GM23338 (cell line): ENCODE results near the gene DPYD. TPM values are rescaled to one million over a fixed set of nuclear protein-coding genes. Genes with fewer than 3 reads are reported as not detected.

Experiments used
- ATAC-seq: fragments of 200-7000 bp; cut with Tn5 transposase; 3 replicates; pipeline ENCODE4 v1.9.1; 2020
- DNase-seq: peaks from one replicate; pipeline ENCODE4 v3.0.0-alpha.2; 2015; ENCODE audit warnings: low spot score
- H2AFZ ChIP-seq: fragments of 200-600 bp; sonication (generic); 2 replicates; pipeline ENCODE4 v1.8.0; 2016; ENCODE audit warnings: antibody characterized with exemption, mild to moderate bottlenecking, moderate library complexity
- H3F3A ChIP-seq: fragments of 200-600 bp; sonication (generic); replicated peaks from 2 replicates; pipeline ENCODE4 v1.8.0; 2017; ENCODE audit warnings: antibody characterized with exemption, mixed run types, low read depth
- H3K27ac ChIP-seq: fragments of 200-600 bp; sonication (generic); 2 replicates; pipeline ENCODE4 v1.6.1; 2016; ENCODE audit warnings: low read depth
- H3K27me3 ChIP-seq: fragments of 200-600 bp; sonication (generic); 2 replicates; pipeline ENCODE4 v1.8.0; 2016; ENCODE audit warnings: mild to moderate bottlenecking, mixed run types, moderate library complexity; ENCODE audit not compliant: insufficient read depth
- H3K36me3 ChIP-seq: fragments of 200-600 bp; sonication (generic); 2 replicates; pipeline ENCODE4 v1.8.0; 2016; ENCODE audit warnings: mild to moderate bottlenecking; ENCODE audit not compliant: insufficient read depth
- H3K4me1 ChIP-seq: fragments of 200-600 bp; sonication (generic); 2 replicates; pipeline ENCODE4 v1.8.0; 2016; ENCODE audit warnings: mild to moderate bottlenecking, moderate library complexity; ENCODE audit not compliant: insufficient read depth
- H3K4me2 ChIP-seq: fragments of 200-600 bp; sonication (generic); 2 replicates; pipeline ENCODE4 v1.7.1; 2017; ENCODE audit warnings: mixed run types
- H3K4me3 ChIP-seq: fragments of 200-600 bp; sonication (generic); 2 replicates; pipeline ENCODE4 v1.6.1; 2016; ENCODE audit warnings: mixed run types
- H3K79me2 ChIP-seq: fragments of 200-600 bp; sonication (generic); replicated peaks from 2 replicates; pipeline ENCODE4 v1.8.0; 2017; ENCODE audit warnings: mild to moderate bottlenecking; ENCODE audit not compliant: insufficient read depth
- H3K9me2 ChIP-seq: fragments of 200-600 bp; sonication (generic); 2 replicates; pipeline ENCODE4 v1.8.0; 2017; ENCODE audit not compliant: insufficient read depth
- H4K20me1 ChIP-seq: fragments of 200-600 bp; sonication (generic); replicated peaks from 2 replicates; pipeline ENCODE4 v1.8.0; 2017; ENCODE audit warnings: mild to moderate bottlenecking; ENCODE audit not compliant: insufficient read depth
- H3K27ac Mint-ChIP-seq: 2 replicates; pipeline ENCODE4 v1.8.0; 2020; ENCODE audit warnings: inconsistent platforms, mild to moderate bottlenecking, moderate library complexity, mixed read lengths
- H3K27me3 Mint-ChIP-seq: 3 replicates; pipeline ENCODE4 v1.8.0; 2022; ENCODE audit warnings: low read depth, mild to moderate bottlenecking, moderate library complexity, mixed read lengths, inconsistent platforms; ENCODE audit not compliant: insufficient read depth, poor library complexity
- H3K36me3 Mint-ChIP-seq: 3 replicates; pipeline ENCODE4 v1.8.0; 2021; ENCODE audit warnings: low read depth, mild to moderate bottlenecking, inconsistent platforms, moderate library complexity, mixed read lengths
- H3K4me1 Mint-ChIP-seq: 3 replicates; pipeline ENCODE4 v1.8.0; 2020; ENCODE audit warnings: mild to moderate bottlenecking, inconsistent platforms, mixed read lengths
- H3K4me3 Mint-ChIP-seq: 3 replicates; pipeline ENCODE4 v1.8.0; 2021; ENCODE audit warnings: moderate library complexity, mild to moderate bottlenecking, inconsistent platforms, mixed read lengths
- H3K9me3 Mint-ChIP-seq: 3 replicates; pipeline ENCODE4 v1.8.0; 2020; ENCODE audit warnings: moderate library complexity, mild to moderate bottlenecking, inconsistent platforms, mixed read lengths
- CREB1 ChIP-seq: fragments of 250-450 bp; sonication (Bioruptor Pico); IDR thresholded peaks from 2 replicates; pipeline ENCODE4 v1.5.0; 2020; ENCODE audit warnings: low read depth, mild to moderate bottlenecking, moderate library complexity
- CTCF ChIP-seq, 2 experiments: fragments of 200-600 bp in 1 of 2; sonication (generic) in 1 of 2; conservative IDR thresholded peaks; 2 replicates each; pipeline versions ENCODE4 v1.5.1 to v1.6.1; 2016 to 2017; ENCODE audit warnings: antibody characterized with exemption in 2 of 2, low read depth in 2 of 2, mild to moderate bottlenecking in 2 of 2, moderate library complexity in 1 of 2
- ETS1 ChIP-seq: IDR thresholded peaks from 2 replicates; pipeline ENCODE4 v1.6.1; 2016; ENCODE audit warnings: antibody characterized with exemption
- EZH2 ChIP-seq: fragments of 200-600 bp; sonication (generic); IDR thresholded peaks from one replicate; pipeline ENCODE4 v1.8.0; 2017; ENCODE audit warnings: antibody characterized with exemption, mild to moderate bottlenecking, low read depth; ENCODE audit not compliant: unreplicated experiment
- EZH2phosphoT487 ChIP-seq: fragments of 200-600 bp; sonication (generic); IDR thresholded peaks from one replicate; pipeline ENCODE4 v1.8.1; 2018; ENCODE audit warnings: antibody characterized with exemption; ENCODE audit not compliant: unreplicated experiment
- JUNB ChIP-seq: IDR thresholded peaks from one replicate; pipeline ENCODE4 v1.6.1; 2016; ENCODE audit warnings: antibody characterized with exemption; ENCODE audit not compliant: unreplicated experiment
- NANOG ChIP-seq: IDR thresholded peaks from 2 replicates; pipeline ENCODE4 v1.6.1; 2016; ENCODE audit warnings: antibody characterized with exemption, borderline replicate concordance
- STAT1 ChIP-seq: IDR thresholded peaks from one replicate; pipeline ENCODE4 v1.6.1; 2016; ENCODE audit warnings: antibody characterized with exemption; ENCODE audit not compliant: unreplicated experiment
- ZNF114 ChIP-seq: fragments of 250-450 bp; sonication (Bioruptor Pico); IDR thresholded peaks from 2 replicates; pipeline ENCODE4 v1.5.0; 2020; ENCODE audit warnings: mild to moderate bottlenecking, moderate library complexity
- polyA plus RNA-seq: library from polyadenylated mRNA; unstranded; fragments of >200 nt; fragmentation: Nextera tagmentation; extraction: Ambion mirVana; gene quantifications from 2 replicates; pipeline ENCODE4 v1.2.1, GENCODE V29; 2016
- total RNA-seq: library from RNA; depleted of rRNA; stranded (reverse); fragments of >200 nt; shearing (Covaris generic); gene quantifications from 2 replicates; pipeline ENCODE4 v1.2.3, GENCODE V29; 2014
- TF ChIP-seq, protein P1 (sequence below): IDR thresholded peaks from one replicate; pipeline ENCODE4 v1.6.1; 2018; ENCODE audit warnings: antibody characterized with exemption; ENCODE audit not compliant: unreplicated experiment

DPYD gene
- total and polyA plus RNA-seq, 2 experiments from 2014 or later, result 0.50 to 1.6 TPM

DNA sequence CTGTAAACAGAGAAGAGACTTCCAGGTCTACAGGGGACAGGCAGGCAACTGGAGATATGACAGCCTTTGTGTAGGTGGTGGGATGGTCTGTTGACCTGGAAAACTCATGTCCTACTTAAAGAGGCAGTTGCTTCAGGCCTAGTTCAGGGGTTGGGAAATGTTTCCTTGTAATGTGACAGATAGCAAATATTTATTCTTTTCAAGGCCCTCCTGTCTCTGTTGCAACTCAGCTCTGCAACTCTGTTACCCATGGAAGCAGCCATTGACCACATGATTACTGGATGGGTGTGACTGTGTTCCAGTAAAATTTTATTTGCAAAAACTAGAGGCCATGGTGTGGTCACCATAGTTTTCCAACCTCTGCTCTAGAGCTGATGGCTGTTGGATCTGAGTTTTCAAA is 857.3 kb downstream of the DPYD start (continued):
- TF ChIP-seq, protein P1, sequence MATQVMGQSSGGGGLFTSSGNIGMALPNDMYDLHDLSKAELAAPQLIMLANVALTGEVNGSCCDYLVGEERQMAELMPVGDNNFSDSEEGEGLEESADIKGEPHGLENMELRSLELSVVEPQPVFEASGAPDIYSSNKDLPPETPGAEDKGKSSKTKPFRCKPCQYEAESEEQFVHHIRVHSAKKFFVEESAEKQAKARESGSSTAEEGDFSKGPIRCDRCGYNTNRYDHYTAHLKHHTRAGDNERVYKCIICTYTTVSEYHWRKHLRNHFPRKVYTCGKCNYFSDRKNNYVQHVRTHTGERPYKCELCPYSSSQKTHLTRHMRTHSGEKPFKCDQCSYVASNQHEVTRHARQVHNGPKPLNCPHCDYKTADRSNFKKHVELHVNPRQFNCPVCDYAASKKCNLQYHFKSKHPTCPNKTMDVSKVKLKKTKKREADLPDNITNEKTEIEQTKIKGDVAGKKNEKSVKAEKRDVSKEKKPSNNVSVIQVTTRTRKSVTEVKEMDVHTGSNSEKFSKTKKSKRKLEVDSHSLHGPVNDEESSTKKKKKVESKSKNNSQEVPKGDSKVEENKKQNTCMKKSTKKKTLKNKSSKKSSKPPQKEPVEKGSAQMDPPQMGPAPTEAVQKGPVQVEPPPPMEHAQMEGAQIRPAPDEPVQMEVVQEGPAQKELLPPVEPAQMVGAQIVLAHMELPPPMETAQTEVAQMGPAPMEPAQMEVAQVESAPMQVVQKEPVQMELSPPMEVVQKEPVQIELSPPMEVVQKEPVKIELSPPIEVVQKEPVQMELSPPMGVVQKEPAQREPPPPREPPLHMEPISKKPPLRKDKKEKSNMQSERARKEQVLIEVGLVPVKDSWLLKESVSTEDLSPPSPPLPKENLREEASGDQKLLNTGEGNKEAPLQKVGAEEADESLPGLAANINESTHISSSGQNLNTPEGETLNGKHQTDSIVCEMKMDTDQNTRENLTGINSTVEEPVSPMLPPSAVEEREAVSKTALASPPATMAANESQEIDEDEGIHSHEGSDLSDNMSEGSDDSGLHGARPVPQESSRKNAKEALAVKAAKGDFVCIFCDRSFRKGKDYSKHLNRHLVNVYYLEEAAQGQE, result no peak
- TF ChIP-seq NANOG (no peak), CTCF (conservative IDR thresholded peaks at IDR 0.05; ENCODE audit: low read depth in 2 of 2) (no peak), JUNB (no peak), CREB1 (CRISPR knock-in tag) (no peak), ZNF114 (CRISPR knock-in tag) (no peak), STAT1 (no peak), ETS1 (no peak)

DNA sequence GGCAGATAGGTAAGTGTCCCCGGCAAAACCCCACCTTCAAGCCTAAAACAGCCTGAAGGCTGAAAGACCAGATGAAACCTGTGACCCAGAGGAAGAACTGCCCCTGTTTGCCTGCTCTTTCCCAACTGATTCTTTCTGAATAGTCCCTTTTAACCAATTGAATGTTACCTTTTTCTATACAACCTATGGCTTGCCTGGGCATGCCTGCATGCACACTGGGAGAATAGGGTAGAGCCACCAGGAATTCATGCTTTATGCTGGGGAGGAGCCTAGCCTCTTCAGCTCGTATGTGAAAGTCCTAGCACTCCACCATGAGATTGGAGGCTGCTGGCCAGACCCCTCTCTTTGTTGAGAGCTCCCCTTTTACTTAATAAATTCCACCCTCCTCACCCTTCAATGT is 859.2 kb downstream of the DPYD start:
- Histone ChIP-seq H3F3A (no peaks in the 10 kb centered on the region), H2AFZ (no peak overlapping the region), H3K79me2 (no peaks in the 10 kb centered on the region), H3K27me3 (no peaks in the 10 kb centered on the region), H3K9me2 (0 out of 2 replicates have a peak, but pooled peaks cover 2% of the 10 kb centered on the region), H4K20me1 (no peaks in the 10 kb centered on the region), H3K4me3 (no peak overlapping the region), H3K36me3 (peaks cover 13% of the 10 kb centered on the region; the same call in 1 of the 2 replicates), H3K27ac (no peak overlapping the region), H3K4me1 (no peaks in the 10 kb centered on the region), H3K4me2 (no peak overlapping the region)
- DNase-seq (no peak), ATAC-seq (no peak)
- Mint-ChIP-seq H3K36me3 (peaks cover 47% of the 10 kb centered on the region; the same call in 2 of the 3 replicates), H3K9me3 (peaks cover 63% of the 10 kb centered on the region), H3K4me3 (no peak overlapping the region), H3K27ac (no peak overlapping the region), H3K4me1 (no peaks in the 10 kb centered on the region), H3K27me3 (no peaks in the 10 kb centered on the region)
- no peak for TF ChIP-seq EZH2phosphoT487
- TF ChIP-seq JUNB, result no peak
- no peak for TF ChIP-seq ZNF114 (CRISPR knock-in tag)
- no peak for TF ChIP-seq EZH2
- TF ChIP-seq CTCF (conservative IDR thresholded peaks at IDR 0.05; ENCODE audit: low read depth in 2 of 2), result no peak
- TF ChIP-seq ETS1, result no peak
- TF ChIP-seq CREB1 (CRISPR knock-in tag), result no peak
